HG02623 (cell line): ENCODE data around the gene NOL3.

Source experiments
- ATAC-seq: cut with Tn5 transposase; IDR thresholded peaks from one replicate; pipeline ENCODE4 v1.9.1; 2021; ENCODE audit warnings: moderate library complexity; ENCODE audit not compliant: unreplicated experiment

Gene NOL3

GRCh38 chr16:67204076-67204475 lies 33.7 kb downstream of the NOL3 start:
- ATAC-seq, result no peak

GRCh38 chr16:67206129-67206837 lies 35.9 kb downstream of the NOL3 start:
- ATAC-seq, result no peak

- no peak for ATAC-seq
Measured at GRCh38 chr16:67206838-67207248, 36.5 kb downstream of the NOL3 start.

- ATAC-seq, result no peak
Measured at GRCh38 chr16:67207249-67208091, 37.1 kb downstream of the NOL3 start.

GRCh38 chr16:67208154-67208896 lies 38.0 kb downstream of the NOL3 start:
- ATAC-seq, result no peak

GRCh38 chr16:67209565-67209964 lies 39.2 kb downstream of the NOL3 start:
- ATAC-seq, result no peak

GRCh38 chr16:67210069-67210937 lies 40.0 kb downstream of the NOL3 start:
- no peak for ATAC-seq

GRCh38 chr16:67211674-67212073 lies 41.3 kb downstream of the NOL3 start:
- no peak for ATAC-seq

GRCh38 chr16:67212766-67213165 lies 42.4 kb downstream of the NOL3 start:
- no peak for ATAC-seq

GRCh38 chr16:67213197-67214019 lies 43.1 kb downstream of the NOL3 start:
- no peak for ATAC-seq

GRCh38 chr16:67215706-67216105 lies 45.4 kb downstream of the NOL3 start:
- no peak for ATAC-seq

- no peak for ATAC-seq
Measured at GRCh38 chr16:67216612-67217490, 46.5 kb downstream of the NOL3 start.

GRCh38 chr16:67223992-67224391 lies 53.7 kb downstream of the NOL3 start:
- ATAC-seq, result no peak
